Middle frontal gyrus (tissue), 1 donor: ENCODE measurements around the gene SPDYE18.
"Not testable (repeated sequence)": the region's sequence is repeated elsewhere in the genome, so short reads cannot be mapped to it uniquely, and the experiment has no call there.

Experiments used
- DNase-seq: peaks from one replicate; pipeline ENCODE4 v3.0.0-alpha.2; 2015; ENCODE audit warnings: low spot score; ENCODE audit errors: extremely low spot score

SPDYE18 gene

DNA sequence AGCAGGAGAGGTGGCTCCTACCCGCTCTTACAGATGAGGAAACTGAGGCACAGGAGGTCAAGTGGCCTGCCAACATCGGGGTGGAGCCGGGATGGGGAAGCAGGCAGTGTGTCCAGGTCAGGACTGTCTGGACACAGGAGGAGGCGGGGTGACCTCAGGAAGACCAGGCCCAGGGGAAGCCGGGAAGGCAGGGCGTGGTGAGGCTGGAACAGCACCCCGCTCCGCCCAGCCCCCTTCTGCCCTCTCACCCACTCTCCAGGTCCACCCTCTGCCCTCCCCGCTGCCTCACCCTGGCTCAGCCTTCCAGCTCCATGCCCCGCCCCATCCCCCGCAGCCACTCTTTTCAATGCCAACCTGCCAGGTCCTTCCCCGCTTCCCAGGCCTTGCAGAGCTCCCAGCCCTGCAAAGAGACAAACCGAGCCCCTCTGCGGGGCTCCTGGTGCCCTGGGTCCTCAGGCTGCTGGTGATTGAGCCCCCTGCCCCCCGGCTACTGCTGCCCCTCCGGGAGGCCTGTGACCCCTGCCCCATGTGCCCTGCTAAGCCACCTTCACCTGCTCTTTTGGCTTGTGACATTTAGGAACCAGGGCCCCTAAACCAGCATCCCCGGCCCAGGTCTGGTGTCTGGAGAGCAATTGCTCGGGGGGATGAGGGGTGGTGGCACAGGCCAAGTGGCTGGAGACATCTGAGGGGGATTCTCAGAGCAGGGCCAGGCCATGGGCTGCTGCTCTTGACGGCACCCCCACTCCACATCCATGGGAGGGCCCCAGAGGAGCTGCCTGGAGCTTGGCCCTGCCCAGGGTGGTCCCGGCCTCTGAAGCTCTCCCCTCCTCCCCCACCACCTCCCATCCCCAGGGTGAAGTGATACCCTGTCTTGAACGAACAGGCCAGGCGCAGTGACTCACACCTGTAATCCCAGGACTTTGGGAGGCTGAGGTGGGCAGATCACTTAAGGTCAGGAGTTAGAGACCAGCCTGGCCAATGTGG is 55.9 kb downstream of the SPDYE18 start:
- DNase-seq: not testable (repeated sequence)

DNA sequence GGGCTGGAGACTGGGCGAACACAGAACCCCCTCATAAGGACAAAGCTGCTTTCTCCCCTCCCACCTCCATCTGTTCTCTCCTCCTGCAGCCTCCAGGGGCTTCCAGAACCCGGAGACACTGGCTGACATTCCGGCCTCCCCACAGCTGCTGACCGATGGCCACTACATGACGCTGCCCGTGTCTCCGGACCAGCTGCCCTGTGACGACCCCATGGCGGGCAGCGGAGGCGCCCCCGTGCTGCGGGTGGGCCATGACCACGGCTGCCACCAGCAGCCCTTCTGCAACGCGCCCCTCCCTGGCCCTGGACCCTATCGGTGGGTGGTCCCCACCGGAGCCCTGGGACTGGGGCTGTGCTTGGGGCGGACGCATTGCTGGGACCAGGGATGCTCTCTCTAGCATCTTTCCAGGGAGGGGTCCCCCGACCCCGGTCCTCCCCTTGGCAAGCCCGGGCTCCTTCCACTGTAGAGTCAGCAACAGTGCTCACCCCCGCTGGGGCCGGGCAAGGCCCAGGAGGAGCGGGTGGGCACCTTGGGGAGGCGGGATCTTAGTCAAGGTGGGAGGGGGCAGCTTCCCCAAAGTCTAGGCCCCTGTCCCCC is 56.8 kb downstream of the SPDYE18 start:
- not testable (repeated sequence) for DNase-seq

- DNase-seq: not testable (repeated sequence)
Observed at GRCh38 chr7:77004151-77004550, 58.2 kb downstream of the SPDYE18 start.

- peak; percentile 2 for DNase-seq
Observed at GRCh38 chr7:77003241-77003640, 59.1 kb downstream of the SPDYE18 start.

DNA sequence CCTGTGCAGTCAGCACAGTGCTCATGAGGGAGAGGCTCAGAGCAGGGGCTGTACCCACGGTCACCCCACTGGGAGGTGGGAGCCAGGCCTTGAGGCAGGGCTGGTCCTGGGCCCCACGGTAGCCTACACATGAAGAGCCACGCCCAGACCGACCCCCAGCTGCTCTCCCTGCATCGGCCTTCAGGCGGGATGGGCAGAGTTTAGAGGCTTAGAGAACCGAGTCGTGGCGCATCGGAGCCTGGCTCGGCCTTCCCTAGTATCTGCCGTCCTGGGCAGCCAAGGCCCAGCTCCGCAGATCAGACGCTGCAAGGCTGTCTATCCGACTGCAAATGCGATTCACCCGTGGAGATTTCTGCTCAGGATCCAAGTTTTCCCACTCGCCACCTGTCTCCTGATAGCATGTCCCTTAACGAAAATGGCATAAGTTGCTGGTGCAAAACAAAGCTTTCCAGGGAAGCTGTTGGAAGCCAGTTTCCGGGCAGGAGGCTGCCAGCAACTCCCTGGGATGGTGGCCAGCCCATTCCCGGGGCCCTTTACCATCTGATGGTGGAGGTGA is 59.6 kb downstream of the SPDYE18 start:
- DNase-seq: peak; percentile 4

GRCh38 chr7:77002104-77002503 is 60.3 kb downstream of the SPDYE18 start:
- DNase-seq: not testable (repeated sequence)
